ENCODE results near the gene MST1. TPM values are rescaled to one million over a fixed set of nuclear protein-coding genes. Genes with fewer than 3 reads are reported as not detected.

Gene MST1
- total and polyA plus RNA-seq, 9 of the 15 experiments (the other 6 are each of a cell fraction or from before 2014, with no cell fraction given) = 0.08 to 1.8 (median 0.40) TPM

- BruUV-seq (replicated peaks) = no TSS peak
- no peak for FAIRE-seq
- Histone ChIP-seq H4K20me1 (replicated peaks; ENCODE audit: control insufficient read depth, insufficient read depth, low read length) (no peaks in the 10 kb centered on the region; the same call in 1 of the 2 replicates), H3K36me3 (ENCODE audit: control insufficient read depth, insufficient read depth, low read length) (no peaks in the 10 kb centered on the region), H3K9ac (ENCODE audit: insufficient read depth in 1 of 2, low read depth in 2 of 2, low read length in 2 of 2) (no peak overlapping the region; a peak in 1 of 4 replicates), H2AFZ (ENCODE audit: low read depth, low read length) (no peak overlapping the region), H3K4me2 (ENCODE audit: insufficient read depth, low read length) (no peak overlapping the region), H3K4me3 (no peak overlapping the region), H3K9me1 (ENCODE audit: control insufficient read depth, insufficient read depth, low read length) (no peaks in the 10 kb centered on the region), H3K4me1 (replicated peaks in 1 of 2; ENCODE audit: control insufficient read depth in 2 of 2, insufficient read depth in 2 of 2, low read length in 2 of 2) (peaks cover 11 to 17% of the 10 kb centered on the region in 2 experiments; a peak in 4 of 5 replicates), H3K9me3 (replicated peaks; ENCODE audit: control insufficient read depth, insufficient read depth, low read depth, low read length) (no peaks in the 10 kb centered on the region), H3K27me3 (ENCODE audit: control insufficient read depth in 2 of 2, insufficient read depth in 2 of 2, low read length in 2 of 2) (no peaks in the 10 kb centered on the region), H3K79me2 (ENCODE audit: control insufficient read depth, insufficient read depth, low read length) (peaks cover 7% of the 10 kb centered on the region), H3K27ac (ENCODE audit: extremely low read depth, low read depth, low read length) (no peak overlapping the region)
- CTCF ChIA-PET (ENCODE audit: low intra/inter-chr PET ratio) = no interaction called here
- POLR2A ChIA-PET = interaction anchor here (1.0 kb wide), 1 partner anchor 9 kb away, joined by 3 read pairs; no protein-coding TSS in a partner anchor
- in situ Hi-C loops (cut with MboI) = loop anchor here (10.0 kb wide), 1 partner anchor 104 kb away; no protein-coding TSS in a partner anchor
- 48% methylated on average over 4 of the region's 5 CpGs for WGBS (ENCODE audit: insufficient coverage, low coverage, missing lambda C conversion rate)
- TF ChIP-seq ZNF232 (CRISPR knock-in tag; IDR thresholded peaks at IDR 0.05) (no peak), ZFP1 (CRISPR knock-in tag; IDR thresholded peaks at IDR 0.05) (no peak), AFF4 (CRISPR knock-in tag; IDR thresholded peaks at IDR 0.05) (no peak), ZFP36 (IDR thresholded peaks at IDR 0.05; ENCODE audit: low read depth, low read length, partially characterized antibody) (no peak), ASH1L (IDR thresholded peaks at IDR 0.05; ENCODE audit: borderline replicate concordance, low read depth, partially characterized antibody) (no peak), ZBTB12 (CRISPR knock-in tag; IDR thresholded peaks at IDR 0.05) (no peak), JUNB (CRISPR knock-in tag; conservative IDR thresholded peaks at IDR 0.05) (no peak), FOS (IDR thresholded peaks at IDR 0.05; ENCODE audit: extremely low read depth, insufficient read length) (no peak), PTBP1 (IDR thresholded peaks at IDR 0.05; ENCODE audit: low read depth, low read length) (no peak), KLF1 (tag; IDR thresholded peaks at IDR 0.05) (no peak), CREB1 (IDR thresholded peaks at IDR 0.05) (no peak), CREB1 (CRISPR knock-in tag; IDR thresholded peaks at IDR 0.05) (no peak), ZNF449 (CRISPR knock-in tag; IDR thresholded peaks at IDR 0.05) (no peak), ZBTB17 (CRISPR knock-in tag; IDR thresholded peaks at IDR 0.05) (no peak), CREBBP (IDR thresholded peaks at IDR 0.05; ENCODE audit: low read depth, low read length) (no peak), SRF (CRISPR knock-in tag; IDR thresholded peaks at IDR 0.05) (no peak), GATAD2A (IDR thresholded peaks at IDR 0.05) (no peak), HDAC6 (IDR thresholded peaks at IDR 0.05; ENCODE audit: low read depth, low read length) (no peak)
- ATAC-seq = no peak
- DNase-seq (ENCODE audit: extremely low read depth in 1 of 4, low spot score in 3 of 4) = no peak
- intact Hi-C loops (cut with micrococcal nuclease) = no loop called here
Observed at GRCh38 chr3:49668861-49669260, 20.4 kb downstream of the MST1 start.
